ENCODE results near the gene ME1. TPM values are rescaled to one million over a fixed set of nuclear protein-coding genes. Genes with fewer than 3 reads are reported as not detected.

ME1 gene
- total RNA-seq, 4 donors from 2014 or later, result 18.5 to 22.9 (median 19.8) TPM

- DNase-seq (ENCODE audit: low spot score) (no peak), ATAC-seq (ENCODE audit: low FRiP score) (no peak)
- TF ChIP-seq CTCF (IDR thresholded peaks at IDR 0.05), result no peak
Observed at GRCh38 chr6:83182114-83182513, 248.7 kb downstream of the ME1 start.

- TF ChIP-seq CTCF (IDR thresholded peaks at IDR 0.05), result no peak
- ATAC-seq (ENCODE audit: low FRiP score) (no peak), DNase-seq (ENCODE audit: low spot score) (no peak)
Observed at GRCh38 chr6:83180426-83180950, 250.4 kb downstream of the ME1 start.

GRCh38 chr6:83176246-83176645 is 254.6 kb downstream of the ME1 start:
- ATAC-seq (ENCODE audit: low FRiP score), result no peak
- TF ChIP-seq CTCF (IDR thresholded peaks at IDR 0.05), result no peak
- no peak for DNase-seq (ENCODE audit: low spot score)

GRCh38 chr6:83169511-83169910 is 261.3 kb downstream of the ME1 start:
- ATAC-seq (ENCODE audit: low FRiP score) (no peak), DNase-seq (ENCODE audit: low spot score) (no peak)
- no peak for TF ChIP-seq CTCF (IDR thresholded peaks at IDR 0.05)

- no peak for ATAC-seq (ENCODE audit: low FRiP score)
- TF ChIP-seq CTCF (IDR thresholded peaks at IDR 0.05), result no peak
- DNase-seq (ENCODE audit: low spot score), result no peak
Observed at GRCh38 chr6:83169106-83169505, 261.7 kb downstream of the ME1 start.

- TF ChIP-seq CTCF (IDR thresholded peaks at IDR 0.05), result no peak
- no peak for DNase-seq (ENCODE audit: low spot score)
- ATAC-seq (ENCODE audit: low FRiP score), result no peak
Observed at GRCh38 chr6:83168556-83168955, 262.3 kb downstream of the ME1 start.

GRCh38 chr6:83167726-83168278 is 263.0 kb downstream of the ME1 start:
- DNase-seq (ENCODE audit: low spot score) (no peak), ATAC-seq (ENCODE audit: low FRiP score) (no peak)
- no peak for TF ChIP-seq CTCF (IDR thresholded peaks at IDR 0.05)

Measured in omental fat pad (tissue), 4 donors.